GM20000 (cell line): ENCODE results near the gene GGACT.

ENCODE experiments used
- DNase-seq: peaks from one replicate; pipeline ENCODE4 v3.0.0; 2012; ENCODE audit warnings: low spot score
- TF ChIP-seq, protein P1 (sequence below): IDR thresholded peaks from 2 replicates; pipeline ENCODE4 v1.5.1; 2012; ENCODE audit warnings: mild to moderate bottlenecking, control low read depth; ENCODE audit errors: extremely low read depth, missing control alignments

The GGACT gene

DNA sequence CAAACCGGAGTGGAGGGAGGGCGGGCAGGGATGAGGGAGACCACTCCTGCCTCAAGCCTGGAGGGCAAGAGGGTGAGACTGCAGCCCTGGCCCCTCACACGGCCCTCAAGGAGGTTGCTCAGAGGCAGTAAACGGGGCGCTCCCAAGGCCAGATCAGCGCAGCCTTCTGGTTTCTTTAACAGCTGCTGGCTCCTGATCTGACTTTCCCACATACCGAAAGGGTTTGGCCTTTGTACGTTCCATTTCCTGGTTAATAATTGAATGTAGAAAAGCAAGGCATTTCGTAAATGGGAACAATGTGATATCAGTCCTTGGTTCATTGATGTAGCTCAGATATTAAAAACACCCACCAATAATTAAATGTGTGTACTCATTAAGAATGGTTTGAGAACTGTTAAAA is 71.5 kb downstream of the GGACT start:
- no peak for DNase-seq
- TF ChIP-seq, protein P1, sequence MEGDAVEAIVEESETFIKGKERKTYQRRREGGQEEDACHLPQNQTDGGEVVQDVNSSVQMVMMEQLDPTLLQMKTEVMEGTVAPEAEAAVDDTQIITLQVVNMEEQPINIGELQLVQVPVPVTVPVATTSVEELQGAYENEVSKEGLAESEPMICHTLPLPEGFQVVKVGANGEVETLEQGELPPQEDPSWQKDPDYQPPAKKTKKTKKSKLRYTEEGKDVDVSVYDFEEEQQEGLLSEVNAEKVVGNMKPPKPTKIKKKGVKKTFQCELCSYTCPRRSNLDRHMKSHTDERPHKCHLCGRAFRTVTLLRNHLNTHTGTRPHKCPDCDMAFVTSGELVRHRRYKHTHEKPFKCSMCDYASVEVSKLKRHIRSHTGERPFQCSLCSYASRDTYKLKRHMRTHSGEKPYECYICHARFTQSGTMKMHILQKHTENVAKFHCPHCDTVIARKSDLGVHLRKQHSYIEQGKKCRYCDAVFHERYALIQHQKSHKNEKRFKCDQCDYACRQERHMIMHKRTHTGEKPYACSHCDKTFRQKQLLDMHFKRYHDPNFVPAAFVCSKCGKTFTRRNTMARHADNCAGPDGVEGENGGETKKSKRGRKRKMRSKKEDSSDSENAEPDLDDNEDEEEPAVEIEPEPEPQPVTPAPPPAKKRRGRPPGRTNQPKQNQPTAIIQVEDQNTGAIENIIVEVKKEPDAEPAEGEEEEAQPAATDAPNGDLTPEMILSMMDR, result no peak

DNA sequence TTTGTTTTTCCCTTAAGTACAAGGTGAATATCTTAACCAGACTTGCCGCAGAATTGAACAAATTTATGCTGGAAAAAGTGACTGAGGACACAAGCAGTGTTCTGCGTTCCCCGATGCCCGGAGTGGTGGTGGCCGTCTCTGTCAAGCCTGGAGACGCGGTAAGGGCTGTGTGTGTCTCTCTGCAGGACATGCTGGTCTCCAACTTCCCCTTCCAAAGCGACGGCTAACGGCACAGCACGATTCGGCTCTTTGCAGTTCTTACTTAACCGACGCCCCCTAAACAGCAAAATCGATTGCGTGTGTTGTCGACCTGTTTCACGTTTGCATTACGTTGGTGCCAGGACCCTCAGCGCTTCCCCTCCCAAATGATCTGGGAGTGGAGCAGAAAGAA is 73.2 kb downstream of the GGACT start:
- TF ChIP-seq, protein P1, result no peak
- DNase-seq, result no peak

DNA sequence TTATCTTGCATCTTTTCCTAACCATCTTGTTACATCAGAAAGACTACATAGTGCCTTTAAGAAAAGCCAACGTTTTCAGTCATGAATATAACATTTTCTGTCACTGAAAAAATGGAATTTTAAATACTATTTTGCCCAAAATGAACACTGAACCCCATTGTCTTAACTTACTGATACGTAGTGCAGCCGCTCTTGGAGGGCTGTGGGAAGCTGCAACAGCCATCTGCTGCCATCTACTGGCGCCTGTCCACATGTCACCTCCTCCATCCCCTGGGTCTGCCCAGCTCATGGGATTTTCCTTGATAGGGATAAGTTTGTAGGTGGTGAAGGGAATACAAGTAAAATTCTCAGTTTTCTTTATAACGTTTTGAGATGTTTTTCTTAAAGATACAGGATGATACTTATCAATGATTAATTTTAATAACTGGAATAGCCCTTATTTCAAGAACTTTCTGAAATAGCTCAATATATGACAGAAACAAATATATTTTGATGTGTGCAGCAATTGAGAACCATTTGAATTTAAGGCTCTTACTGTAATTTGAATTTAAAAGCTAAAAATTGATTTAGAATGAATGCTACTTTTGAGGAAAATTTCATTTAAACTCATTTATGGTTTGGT is 73.7 kb downstream of the GGACT start:
- peak; percentile 85 for DNase-seq

DNA sequence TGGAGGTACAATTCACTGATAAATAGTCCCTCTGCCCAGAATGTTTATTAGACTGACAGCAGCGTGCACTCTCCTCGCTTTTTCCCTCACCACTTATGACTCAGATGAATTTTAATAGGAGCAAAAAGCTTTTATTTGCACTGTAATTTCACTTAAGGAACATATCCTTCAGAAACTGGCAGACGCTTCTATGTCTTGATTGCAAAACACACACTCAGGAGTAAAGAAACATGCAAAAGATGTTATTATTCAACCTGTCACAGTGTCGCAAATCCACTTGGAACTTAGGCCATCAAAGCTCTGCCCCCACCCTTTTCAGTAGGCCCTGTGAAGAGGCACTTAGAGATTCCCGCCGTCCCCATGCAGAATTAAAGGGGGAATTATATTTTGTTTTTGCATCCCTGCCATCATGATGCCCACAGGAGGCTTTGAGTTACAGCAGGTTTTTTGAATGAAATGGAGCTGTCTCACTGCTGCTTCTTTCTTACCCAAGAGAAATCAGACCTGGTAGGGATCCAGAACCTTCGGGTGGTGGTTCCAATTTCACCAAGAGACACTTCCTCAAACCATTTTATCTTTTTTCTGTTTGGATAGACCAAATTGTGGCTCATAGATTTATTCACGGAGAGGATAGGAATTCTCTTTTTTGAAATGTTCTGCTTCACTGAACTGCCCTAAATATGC is 74.5 kb downstream of the GGACT start:
- TF ChIP-seq, protein P1, result no peak
- no peak for DNase-seq

More for the DNA sequence above, 73.7 kb downstream of the GGACT start:
- TF ChIP-seq, protein P1, result peak; percentile 80

DNA sequence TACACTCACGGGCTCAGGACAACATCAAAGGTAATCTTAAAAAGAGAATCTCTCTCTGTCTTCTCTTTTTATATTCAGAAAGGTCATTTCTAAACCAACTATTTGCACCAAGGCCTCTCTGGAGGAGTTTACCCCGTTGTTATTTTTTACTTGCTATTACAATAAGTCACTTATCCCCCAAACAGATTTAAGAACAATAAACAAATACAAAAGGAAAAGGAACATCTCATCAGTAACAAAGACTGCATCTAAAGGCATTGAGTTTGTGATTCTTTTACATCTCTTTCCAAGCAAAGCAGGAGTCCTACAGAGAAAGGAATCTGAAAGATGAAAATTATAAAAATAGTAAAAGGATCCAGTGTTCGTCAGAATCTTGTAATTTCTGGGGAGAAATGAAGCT is 75.4 kb downstream of the GGACT start:
- TF ChIP-seq, protein P1, result no peak
- no peak for DNase-seq

DNA sequence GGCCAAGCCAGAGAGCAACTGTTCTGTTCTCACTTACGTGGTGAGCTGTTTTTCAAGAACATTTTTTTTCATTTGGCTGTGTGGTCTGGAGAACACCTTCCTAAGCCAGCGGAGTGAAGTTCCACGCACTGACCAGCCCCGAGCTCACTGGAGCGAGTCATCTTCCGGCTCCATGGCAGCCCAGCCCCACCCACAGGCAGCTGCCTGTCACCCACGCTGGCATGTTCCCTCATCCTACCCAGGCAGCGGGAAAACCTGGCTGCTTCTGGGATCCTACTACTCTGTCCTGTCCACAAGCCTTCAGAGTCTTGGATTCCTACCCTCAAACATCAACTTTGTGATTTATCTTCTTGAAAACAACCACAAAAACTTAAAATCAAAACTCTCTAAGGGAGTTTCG is 76.2 kb downstream of the GGACT start:
- no peak for DNase-seq
- TF ChIP-seq, protein P1, result no peak

DNA sequence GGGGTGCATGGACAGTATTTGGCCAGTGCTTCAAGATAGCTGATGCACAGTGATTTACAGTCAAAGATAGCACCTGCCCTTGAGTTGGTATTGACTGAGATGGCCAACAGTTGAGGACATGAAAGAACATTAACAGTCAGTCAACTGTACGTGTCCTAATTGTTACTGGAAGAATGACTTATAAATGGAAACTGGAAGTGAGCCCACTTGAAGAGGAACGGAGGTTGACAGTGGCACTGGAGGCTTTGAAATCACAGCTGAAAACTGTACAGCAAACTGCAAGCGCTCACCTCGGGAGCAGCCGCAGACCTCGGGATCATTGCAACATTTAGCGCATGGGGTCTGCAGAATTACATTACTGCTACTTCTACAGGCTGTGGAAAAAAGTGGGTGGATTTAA is 77.1 kb downstream of the GGACT start:
- DNase-seq, result no peak
- TF ChIP-seq, protein P1, result no peak
